ENCODE results near the gene C9orf72. TPM values are rescaled to one million over a fixed set of nuclear protein-coding genes. Genes with fewer than 3 reads are reported as not detected.

Gene C9orf72
- total and polyA plus RNA-seq, 9 of the 15 experiments (the other 6 are each of a cell fraction or from before 2014, with no cell fraction given) = 2.3 to 7.3 (median 4.1) TPM

- CTCF ChIA-PET (ENCODE audit: low intra/inter-chr PET ratio) = no interaction called here
- no peak overlapping the region for H3K9ac ChIP-seq (ENCODE audit: insufficient read depth in 1 of 2, low read depth in 2 of 2, low read length in 2 of 2)
- in situ Hi-C loops (cut with MboI) = no loop called here
- no peak for TF ChIP-seq ZNF766 (CRISPR knock-in tag; conservative IDR thresholded peaks at IDR 0.05)
- TF ChIP-seq, protein P1, sequence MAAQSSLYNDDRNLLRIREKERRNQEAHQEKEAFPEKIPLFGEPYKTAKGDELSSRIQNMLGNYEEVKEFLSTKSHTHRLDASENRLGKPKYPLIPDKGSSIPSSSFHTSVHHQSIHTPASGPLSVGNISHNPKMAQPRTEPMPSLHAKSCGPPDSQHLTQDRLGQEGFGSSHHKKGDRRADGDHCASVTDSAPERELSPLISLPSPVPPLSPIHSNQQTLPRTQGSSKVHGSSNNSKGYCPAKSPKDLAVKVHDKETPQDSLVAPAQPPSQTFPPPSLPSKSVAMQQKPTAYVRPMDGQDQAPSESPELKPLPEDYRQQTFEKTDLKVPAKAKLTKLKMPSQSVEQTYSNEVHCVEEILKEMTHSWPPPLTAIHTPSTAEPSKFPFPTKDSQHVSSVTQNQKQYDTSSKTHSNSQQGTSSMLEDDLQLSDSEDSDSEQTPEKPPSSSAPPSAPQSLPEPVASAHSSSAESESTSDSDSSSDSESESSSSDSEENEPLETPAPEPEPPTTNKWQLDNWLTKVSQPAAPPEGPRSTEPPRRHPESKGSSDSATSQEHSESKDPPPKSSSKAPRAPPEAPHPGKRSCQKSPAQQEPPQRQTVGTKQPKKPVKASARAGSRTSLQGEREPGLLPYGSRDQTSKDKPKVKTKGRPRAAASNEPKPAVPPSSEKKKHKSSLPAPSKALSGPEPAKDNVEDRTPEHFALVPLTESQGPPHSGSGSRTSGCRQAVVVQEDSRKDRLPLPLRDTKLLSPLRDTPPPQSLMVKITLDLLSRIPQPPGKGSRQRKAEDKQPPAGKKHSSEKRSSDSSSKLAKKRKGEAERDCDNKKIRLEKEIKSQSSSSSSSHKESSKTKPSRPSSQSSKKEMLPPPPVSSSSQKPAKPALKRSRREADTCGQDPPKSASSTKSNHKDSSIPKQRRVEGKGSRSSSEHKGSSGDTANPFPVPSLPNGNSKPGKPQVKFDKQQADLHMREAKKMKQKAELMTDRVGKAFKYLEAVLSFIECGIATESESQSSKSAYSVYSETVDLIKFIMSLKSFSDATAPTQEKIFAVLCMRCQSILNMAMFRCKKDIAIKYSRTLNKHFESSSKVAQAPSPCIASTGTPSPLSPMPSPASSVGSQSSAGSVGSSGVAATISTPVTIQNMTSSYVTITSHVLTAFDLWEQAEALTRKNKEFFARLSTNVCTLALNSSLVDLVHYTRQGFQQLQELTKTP (IDR thresholded peaks at IDR 0.05; ENCODE audit: low read depth in 1 of 2, partially characterized antibody in 2 of 2) = no peak
- no peak for TF ChIP-seq THAP7 (CRISPR knock-in tag; IDR thresholded peaks at IDR 0.05)
- no peak for TF ChIP-seq XRCC5 (IDR thresholded peaks at IDR 0.05; ENCODE audit: low read depth, low read length)
- TF ChIP-seq MED1 (CRISPR knock-in tag; IDR thresholded peaks at IDR 0.05; ENCODE audit: borderline replicate concordance) = no peak
- TF ChIP-seq SMAD3 (CRISPR knock-in tag; conservative IDR thresholded peaks at IDR 0.05) = no peak
- no peak for TF ChIP-seq RHOXF2B (CRISPR knock-in tag; conservative IDR thresholded peaks at IDR 0.05)
- TF ChIP-seq ZNF398 (CRISPR knock-in tag; IDR thresholded peaks at IDR 0.05) = no peak
- no peak for TF ChIP-seq ARID3A (IDR thresholded peaks at IDR 0.05; ENCODE audit: borderline replicate concordance, low read depth, low read length)
- TF ChIP-seq SAFB (IDR thresholded peaks at IDR 0.05; ENCODE audit: borderline replicate concordance, low read depth, low read length) = no peak
- no peak for TF ChIP-seq ZNF282 (CRISPR knock-in tag; IDR thresholded peaks at IDR 0.05)
- TF ChIP-seq NKRF (IDR thresholded peaks at IDR 0.05; ENCODE audit: borderline replicate concordance) = no peak
These were observed 28.1 kb upstream of the C9orf72 start for GRCh38 chr9:27601396-27601795.

More at GRCh38 chr9:27601396-27601795, 28.1 kb upstream of the C9orf72 start:
- intact Hi-C loops (cut with micrococcal nuclease) = no loop called here
- Histone ChIP-seq H3K4me3 (no peak overlapping the region), H3K27me3 (ENCODE audit: control insufficient read depth in 2 of 2, insufficient read depth in 2 of 2, low read length in 2 of 2) (no peaks in the 10 kb centered on the region), H3K4me2 (ENCODE audit: insufficient read depth, low read length) (no peak overlapping the region), H2AFZ (ENCODE audit: low read depth, low read length) (no peak overlapping the region), H3K9me1 (ENCODE audit: control insufficient read depth, insufficient read depth, low read length) (no peaks in the 10 kb centered on the region), H3K27ac (ENCODE audit: extremely low read depth, low read depth, low read length) (no peak overlapping the region), H3K9me3 (replicated peaks; ENCODE audit: control insufficient read depth, insufficient read depth, low read depth, low read length) (no peaks in the 10 kb centered on the region), H3K4me1 (replicated peaks in 1 of 2; ENCODE audit: control insufficient read depth in 2 of 2, insufficient read depth in 2 of 2, low read length in 2 of 2) (no peaks in the 10 kb centered on the region), H3K36me3 (ENCODE audit: control insufficient read depth, insufficient read depth, low read length) (no peaks in the 10 kb centered on the region), H4K20me1 (replicated peaks; ENCODE audit: control insufficient read depth, insufficient read depth, low read length) (no peaks in the 10 kb centered on the region), H3K79me2 (ENCODE audit: control insufficient read depth, insufficient read depth, low read length) (no peaks in the 10 kb centered on the region)
- no TSS peak for BruUV-seq (replicated peaks)
- no peak for DNase-seq (ENCODE audit: extremely low read depth in 1 of 4, low spot score in 3 of 4)
- no peak for FAIRE-seq
- no peak for ATAC-seq
- POLR2A ChIA-PET = interaction anchor here (0.6 kb wide), 1 partner anchor 439 kb away, joined by 3 read pairs; no protein-coding TSS in a partner anchor
- 8% methylated on average over 5 of the region's 6 CpGs for WGBS (ENCODE audit: insufficient coverage, low coverage, missing lambda C conversion rate)

Data from K562 (cell line).